Activated B cell treated with CpG ODN at 0.5 μM for 24 hours (primary cell): ENCODE results near the gene TTPAL. TPM values are rescaled to one million over a fixed set of nuclear protein-coding genes. Genes with fewer than 3 reads are reported as not detected.

Source experiments
- ATAC-seq: fragments of 200-7000 bp; cut with Tn5 transposase; one replicate; pipeline ENCODE4 v1.10.0; 2021; ENCODE audit warnings: low read depth, mild to moderate bottlenecking, moderate library complexity
- CTCF ChIA-PET: fragments of 350-600 bp; sonication (Branson Sonifier 250); formaldehyde crosslinking; loops from one replicate; lab custom pipeline; 2021; ENCODE audit warnings: antibody characterized with exemption; lab: Charles Lee
- POLR2A ChIA-PET: fragments of 350-600 bp; sonication (Branson Sonifier 250); formaldehyde crosslinking; loops from one replicate; lab custom pipeline; 2021; ENCODE audit warnings: antibody characterized with exemption; lab: Charles Lee
- DNase-seq: peaks from one replicate; pipeline ENCODE4 v3.0.0; 2022
- H3K27ac Mint-ChIP-seq: one replicate; pipeline ENCODE4 v1.8.0; 2020; ENCODE audit warnings: mixed read lengths
- H3K27me3 Mint-ChIP-seq: one replicate; pipeline ENCODE4 v1.8.0; 2021; ENCODE audit warnings: mixed read lengths
- H3K36me3 Mint-ChIP-seq: one replicate; pipeline ENCODE4 v1.8.0; 2021; ENCODE audit warnings: low read depth, mixed read lengths
- H3K4me1 Mint-ChIP-seq: one replicate; pipeline ENCODE4 v1.8.0; 2021; ENCODE audit warnings: mixed read lengths
- H3K4me3 Mint-ChIP-seq: one replicate; pipeline ENCODE4 v1.8.0; 2020; ENCODE audit warnings: mild to moderate bottlenecking, mixed read lengths
- H3K9me3 Mint-ChIP-seq: one replicate; pipeline ENCODE4 v1.8.0; 2020; ENCODE audit warnings: mixed read lengths
- CTCF ChIP-seq: fragments of 200-600 bp; IDR thresholded peaks from one replicate; pipeline ENCODE4 v1.8.0; 2022; ENCODE audit warnings: antibody characterized with exemption, mild to moderate bottlenecking
- intact Hi-C: fragments of 100-400 bp; cut with micrococcal nuclease; formaldehyde crosslinking; loops from one replicate; pipeline ENCODE4 v1.15.1; 2024
- total RNA-seq: library from RNA; stranded (reverse); gene quantifications from 2 replicates; pipeline ENCODE4 v1.2.3, GENCODE V29; 2022

TTPAL gene
- 27.5 and 27.7 TPM in 2 replicates for total RNA-seq

DNA sequence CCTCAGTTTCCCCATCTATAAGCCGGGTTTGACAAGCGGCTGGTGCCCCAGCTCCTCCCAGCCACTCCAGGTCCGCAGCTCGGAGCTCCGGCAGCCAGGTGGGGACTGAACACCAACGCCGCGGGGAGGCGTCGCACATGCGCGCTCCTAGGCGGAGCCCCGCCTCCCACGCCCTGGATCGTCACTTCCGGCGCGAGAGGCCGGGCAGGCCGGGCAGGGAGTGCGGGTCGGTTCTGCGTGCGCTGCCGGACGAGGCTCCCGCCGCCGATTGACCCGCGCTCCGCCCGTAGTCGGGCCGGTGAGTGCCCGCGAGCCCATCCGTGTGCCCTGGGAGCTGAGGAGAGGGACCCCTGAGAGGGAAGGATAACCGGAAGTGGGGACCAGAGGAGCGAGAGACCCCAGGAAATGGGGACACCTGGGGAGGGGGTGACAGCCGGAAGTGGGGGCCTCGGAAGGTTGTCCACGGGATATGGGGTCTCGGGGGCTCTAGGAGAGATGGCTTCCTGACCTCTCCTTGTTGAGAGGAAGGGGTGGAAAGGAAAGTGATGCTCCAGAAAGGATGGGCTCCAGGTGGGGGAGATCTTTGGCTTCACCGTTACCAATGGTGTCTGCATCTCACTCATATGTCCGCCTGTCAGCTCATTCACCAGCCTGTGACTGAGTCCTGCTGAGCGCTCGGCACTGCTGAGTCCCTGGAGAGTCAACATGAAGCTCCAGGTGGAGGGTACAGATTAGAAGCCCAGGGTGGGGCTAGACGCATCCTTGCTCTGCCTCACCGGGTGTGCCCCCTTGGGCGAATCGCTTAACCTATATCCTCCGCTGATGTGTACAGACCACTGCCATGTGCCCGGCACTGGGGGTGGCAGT, at the start of gene TTPAL:
TSS of gene TTPAL (plus strand) at position 181 of the 867 bp plus-strand sequence. CDS start 4,126 bp downstream, outside the sequence.
- TF ChIP-seq CTCF = no peak
- H3K9me3 Mint-ChIP-seq = no peaks in the 10 kb centered on the region
- intact Hi-C loops = loop anchor here (1.0 to 5.0 kb wide), 6 partner anchors 46 to 411 kb away; partner anchors contain the start of genes OSER1, SERINC3 and YWHAB
- DNase-seq (peak; percentile 93), ATAC-seq (peak; percentile 91)
- peaks cover 7% of the 10 kb centered on the region for H3K36me3 Mint-ChIP-seq
- ChIA-PET POLR2A (interaction anchor here (0.6 to 1.9 kb wide), 12 partner anchors 9 to 1018 kb away, joined by 3 to 12 read pairs (median 4); partner anchors contain the start of genes FITM2, IFT52, SERINC3 and SRSF6), CTCF (interaction anchor here (0.6 to 1.6 kb wide), 3 partner anchors 15 to 133 kb away, joined by 3 to 4 read pairs (median 3); partner anchors contain the start of gene SERINC3)
- H3K27me3 Mint-ChIP-seq = no peaks in the 10 kb centered on the region
- peaks cover 40% of the 10 kb centered on the region for H3K4me1 Mint-ChIP-seq
- H3K4me3 Mint-ChIP-seq = peak within 1 kb of the TSS; percentile 96
- peak within 1 kb of the TSS; percentile 94 for H3K27ac Mint-ChIP-seq

- Mint-ChIP-seq H3K9me3 (no peaks in the 10 kb centered on the region), H3K4me3 (no peak overlapping the region), H3K4me1 (no peaks in the 10 kb centered on the region), H3K36me3 (no peaks in the 10 kb centered on the region), H3K27ac (no peak overlapping the region), H3K27me3 (peaks cover 6% of the 10 kb centered on the region)
- CTCF ChIA-PET = no interaction called here
- ATAC-seq (no peak), DNase-seq (no peak)
- intact Hi-C loops = no loop called here
- no peak for TF ChIP-seq CTCF
- POLR2A ChIA-PET = no interaction called here
Measured at GRCh38 chr20:44425923-44426322, 49.8 kb upstream of the TTPAL start.

DNA sequence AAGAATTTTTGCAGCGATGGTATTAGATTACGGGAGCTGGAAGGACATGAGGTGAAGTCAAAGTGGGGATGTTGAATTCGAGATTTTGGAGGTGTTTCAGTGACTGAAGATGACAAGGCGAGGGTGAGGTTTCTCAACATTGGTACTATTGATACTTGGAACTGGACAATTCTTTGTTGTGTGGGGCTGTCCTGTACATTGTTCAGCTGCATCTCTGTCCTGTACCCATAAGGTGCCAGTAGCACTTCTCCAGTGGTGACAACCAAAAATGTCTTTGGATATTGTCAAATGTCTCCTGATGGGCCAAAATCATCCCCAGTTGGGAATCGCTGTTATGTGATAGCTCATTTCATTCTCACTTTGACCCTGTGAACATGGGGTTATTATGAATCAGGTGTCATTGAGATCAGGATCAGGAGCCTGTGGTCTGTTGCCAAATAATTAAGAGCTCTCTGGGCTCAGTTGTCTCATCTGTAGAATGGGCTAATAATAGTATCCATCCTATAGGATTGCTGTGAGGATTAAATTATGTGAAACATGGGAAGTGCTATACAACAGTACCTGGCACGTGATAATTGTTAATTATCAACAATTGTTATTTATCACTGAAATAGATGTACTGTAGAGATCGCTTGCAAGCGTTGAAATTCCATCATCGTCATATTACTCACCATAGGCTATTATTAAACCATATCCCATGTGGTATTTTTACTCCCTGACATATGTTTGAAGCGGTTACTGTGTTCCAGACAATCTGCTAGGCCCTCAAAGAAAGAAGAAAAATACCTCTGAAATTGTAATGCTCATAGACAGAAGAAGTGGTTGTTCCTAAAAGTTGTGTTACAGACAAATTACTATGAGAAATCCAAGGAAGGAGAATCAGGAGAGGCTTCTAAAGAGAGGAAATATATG, 48.5 kb upstream of the TTPAL start:
- no peaks in the 10 kb centered on the region for H3K36me3 Mint-ChIP-seq
- TF ChIP-seq CTCF = no peak
- intact Hi-C loops = no loop called here
- no peak overlapping the region for H3K4me3 Mint-ChIP-seq
- no peak for DNase-seq
- H3K9me3 Mint-ChIP-seq = no peaks in the 10 kb centered on the region
- no peak overlapping the region for H3K27ac Mint-ChIP-seq
- peaks cover 6% of the 10 kb centered on the region for H3K27me3 Mint-ChIP-seq
- ATAC-seq = no peak
- no peaks in the 10 kb centered on the region for H3K4me1 Mint-ChIP-seq
- POLR2A ChIA-PET = no interaction called here
- CTCF ChIA-PET = no interaction called here

DNA sequence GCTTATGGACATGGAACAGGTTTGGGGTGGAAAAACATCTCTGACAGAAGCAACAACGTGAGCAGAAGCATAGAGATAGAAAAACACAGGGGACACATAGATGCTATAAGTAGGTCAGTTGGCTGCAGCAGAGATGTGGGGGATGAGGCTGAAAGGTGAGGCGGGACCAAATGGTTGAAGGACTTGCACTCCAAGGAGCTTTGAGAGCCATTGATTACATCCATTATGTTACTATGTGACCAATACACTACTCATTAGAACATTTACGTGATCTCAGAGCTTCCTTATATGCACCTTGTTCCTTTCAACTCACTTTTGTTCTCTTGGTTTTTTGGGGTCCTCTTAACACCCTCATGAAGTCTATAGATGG, 47.9 kb upstream of the TTPAL start:
- CTCF ChIA-PET = no interaction called here

More for the DNA sequence above, 47.9 kb upstream of the TTPAL start:
- H3K27me3 Mint-ChIP-seq = peaks cover 6% of the 10 kb centered on the region
- H3K4me1 Mint-ChIP-seq = no peaks in the 10 kb centered on the region
- ATAC-seq (no peak), DNase-seq (no peak)
- H3K4me3 Mint-ChIP-seq = no peak overlapping the region
- no peaks in the 10 kb centered on the region for H3K9me3 Mint-ChIP-seq
- H3K36me3 Mint-ChIP-seq = no peaks in the 10 kb centered on the region
- no peak overlapping the region for H3K27ac Mint-ChIP-seq
- TF ChIP-seq CTCF = no peak
- intact Hi-C loops = no loop called here
- POLR2A ChIA-PET = no interaction called here
